Hepatocyte (in vitro differentiated cells): ENCODE results near the gene ZGLP1. TPM values are rescaled to one million over a fixed set of nuclear protein-coding genes. Genes with fewer than 3 reads are reported as not detected.
A peak's percentile ranks its signal among the peaks of the same experiment; 100 is the strongest.
"Not testable (repeated sequence)": the region's sequence is repeated elsewhere in the genome, so short reads cannot be mapped to it uniquely, and the experiment has no call there.

ENCODE experiments used
- DNase-seq: peaks from one replicate; pipeline ENCODE4 v3.0.0-alpha.2; 2016; ENCODE audit warnings: low spot score
- H2AFZ ChIP-seq: fragments of 200-600 bp; sonication (generic); 2 replicates; pipeline ENCODE4 v1.6.0; 2016; ENCODE audit warnings: antibody characterized with exemption, mild to moderate bottlenecking
- H3K27ac ChIP-seq: fragments of 200-600 bp; sonication (generic); 2 replicates; pipeline ENCODE4 v1.5.1; 2016; ENCODE audit warnings: mild to moderate bottlenecking
- H3K27me3 ChIP-seq: fragments of 200-600 bp; sonication (generic); 2 replicates; pipeline ENCODE4 v1.6.1; 2016
- H3K36me3 ChIP-seq: fragments of 200-600 bp; sonication (generic); replicated peaks from 2 replicates; pipeline ENCODE4 v1.5.1; 2016; ENCODE audit warnings: low read depth; ENCODE audit not compliant: insufficient read depth
- H3K4me1 ChIP-seq: fragments of 200-600 bp; sonication (generic); 2 replicates; pipeline ENCODE4 v1.5.1; 2016; ENCODE audit warnings: mild to moderate bottlenecking, moderate library complexity; ENCODE audit not compliant: insufficient read depth
- H3K4me2 ChIP-seq: fragments of 200-600 bp; sonication (generic); 2 replicates; pipeline ENCODE4 v1.6.0; 2016
- H3K4me3 ChIP-seq: fragments of 200-600 bp; sonication (generic); 2 replicates; pipeline ENCODE4 v1.5.1; 2016; ENCODE audit warnings: mild to moderate bottlenecking
- H3K79me2 ChIP-seq: fragments of 200-600 bp; sonication (generic); 2 replicates; pipeline ENCODE4 v1.6.0; 2017; ENCODE audit warnings: mild to moderate bottlenecking
- H3K9me2 ChIP-seq: fragments of 200-600 bp; sonication (generic); replicated peaks from 2 replicates; pipeline ENCODE4 v1.6.0; 2017; ENCODE audit warnings: mild to moderate bottlenecking; ENCODE audit not compliant: insufficient read depth
- H3K9me3 ChIP-seq: fragments of 200-600 bp; sonication (generic); 2 replicates; pipeline ENCODE4 v1.5.1; 2016; ENCODE audit warnings: low read depth, mild to moderate bottlenecking
- H4K20me1 ChIP-seq: fragments of 200-600 bp; sonication (generic); 2 replicates; pipeline ENCODE4 v1.6.0; 2016; ENCODE audit warnings: mild to moderate bottlenecking; ENCODE audit not compliant: insufficient read depth, poor library complexity, severe bottlenecking
- EZH2 ChIP-seq: fragments of 200-600 bp; sonication (generic); IDR thresholded peaks from 2 replicates; pipeline ENCODE4 v1.6.1; 2016; ENCODE audit warnings: antibody characterized with exemption, mild to moderate bottlenecking, borderline replicate concordance
- EZH2phosphoT487 ChIP-seq: fragments of 200-600 bp; sonication (generic); IDR thresholded peaks from one replicate; pipeline ENCODE4 v1.6.1; 2018; ENCODE audit warnings: antibody characterized with exemption, mild to moderate bottlenecking, low read depth, moderate library complexity; ENCODE audit not compliant: unreplicated experiment, severe bottlenecking
- WGBS: methylation state at CpG from one replicate; pipeline ENCODE4 v1.1.6; 2016; ENCODE audit warnings: low lambda C conversion rate; ENCODE audit errors: missing lambda C conversion rate; 5-methylcytosine and 5-hydroxymethylcytosine counted together
- polyA plus RNA-seq: library from polyadenylated mRNA; unstranded; fragments of >200 nt; fragmentation: Nextera tagmentation; extraction: Ambion mirVana; gene quantifications from 2 replicates; pipeline ENCODE4 v1.2.1, GENCODE V29; 2016
- total RNA-seq: library from RNA; depleted of rRNA; stranded (reverse); fragments of >200 nt; gene quantifications from 2 replicates; pipeline ENCODE4 v1.2.3, GENCODE V29; 2014
- TF ChIP-seq, protein P1 (sequence below): fragments of 200-600 bp; sonication (generic); IDR thresholded peaks from 2 replicates; pipeline ENCODE4 v1.5.1; 2016; ENCODE audit warnings: antibody characterized with exemption, mild to moderate bottlenecking; ENCODE audit not compliant: poor library complexity

ZGLP1 gene
- total and polyA plus RNA-seq, 2 experiments from 2014 or later, result 2.6 to 10.3 TPM

DNA sequence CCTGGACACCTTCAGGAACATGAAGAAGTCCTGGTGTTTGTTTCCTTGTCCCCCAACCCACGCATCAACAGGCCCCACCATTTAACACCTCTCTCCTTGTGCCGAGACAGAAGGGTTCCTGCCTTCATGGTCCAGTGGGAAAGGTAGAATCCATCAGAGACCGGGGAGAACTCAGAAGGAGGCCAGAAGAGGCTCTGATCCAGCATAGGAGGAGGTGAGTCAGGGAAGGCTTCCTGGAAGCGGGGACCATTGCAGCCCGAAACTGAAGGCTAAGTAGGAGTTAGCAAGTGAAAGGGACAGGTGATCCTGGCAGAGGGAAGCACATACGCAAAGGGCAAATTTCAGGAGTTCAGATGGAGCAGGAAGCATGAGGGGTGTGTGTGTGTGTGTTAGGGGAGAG is 29.3 kb upstream of the ZGLP1 start:
- TF ChIP-seq, protein P1, sequence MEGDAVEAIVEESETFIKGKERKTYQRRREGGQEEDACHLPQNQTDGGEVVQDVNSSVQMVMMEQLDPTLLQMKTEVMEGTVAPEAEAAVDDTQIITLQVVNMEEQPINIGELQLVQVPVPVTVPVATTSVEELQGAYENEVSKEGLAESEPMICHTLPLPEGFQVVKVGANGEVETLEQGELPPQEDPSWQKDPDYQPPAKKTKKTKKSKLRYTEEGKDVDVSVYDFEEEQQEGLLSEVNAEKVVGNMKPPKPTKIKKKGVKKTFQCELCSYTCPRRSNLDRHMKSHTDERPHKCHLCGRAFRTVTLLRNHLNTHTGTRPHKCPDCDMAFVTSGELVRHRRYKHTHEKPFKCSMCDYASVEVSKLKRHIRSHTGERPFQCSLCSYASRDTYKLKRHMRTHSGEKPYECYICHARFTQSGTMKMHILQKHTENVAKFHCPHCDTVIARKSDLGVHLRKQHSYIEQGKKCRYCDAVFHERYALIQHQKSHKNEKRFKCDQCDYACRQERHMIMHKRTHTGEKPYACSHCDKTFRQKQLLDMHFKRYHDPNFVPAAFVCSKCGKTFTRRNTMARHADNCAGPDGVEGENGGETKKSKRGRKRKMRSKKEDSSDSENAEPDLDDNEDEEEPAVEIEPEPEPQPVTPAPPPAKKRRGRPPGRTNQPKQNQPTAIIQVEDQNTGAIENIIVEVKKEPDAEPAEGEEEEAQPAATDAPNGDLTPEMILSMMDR, result no peak
- TF ChIP-seq EZH2phosphoT487 (no peak), EZH2 (no peak)
- Histone ChIP-seq H3K79me2 (no peaks in the 10 kb centered on the region), H3K4me1 (no peaks in the 10 kb centered on the region), H3K9me2 (no peaks in the 10 kb centered on the region), H3K27me3 (no peaks in the 10 kb centered on the region), H3K4me3 (no peak overlapping the region), H2AFZ (no peak overlapping the region), H3K27ac (no peak overlapping the region), H3K9me3 (no peaks in the 10 kb centered on the region), H3K36me3 (no peaks in the 10 kb centered on the region), H3K4me2 (no peak overlapping the region), H4K20me1 (no peaks in the 10 kb centered on the region)
- WGBS, result 80% methylated on average over 6 of the region's 6 CpGs
- DNase-seq, result no peak

DNA sequence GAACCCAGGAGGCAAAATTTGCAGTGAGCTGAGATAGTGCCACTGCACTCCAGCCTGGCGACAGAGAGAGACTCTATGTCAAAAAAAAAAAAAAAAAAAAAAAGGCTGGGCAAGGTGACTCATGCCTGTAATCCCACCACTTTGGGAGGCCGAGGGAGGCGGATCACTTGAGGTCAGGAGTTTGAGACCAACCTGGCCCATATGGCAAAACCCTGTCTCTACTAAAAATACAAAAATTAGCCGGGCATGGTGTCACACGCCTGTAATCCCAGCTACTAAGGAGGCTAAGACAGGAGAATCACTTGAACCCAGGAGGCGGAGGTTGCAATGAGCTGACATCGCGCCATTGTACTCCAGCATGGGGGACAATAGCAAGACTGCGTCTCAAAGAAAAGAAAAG is 27.1 kb upstream of the ZGLP1 start:
- H3K27me3 ChIP-seq, H3K9me2 ChIP-seq, H2AFZ ChIP-seq, DNase-seq, H3K4me1 ChIP-seq, H3K4me2 ChIP-seq, H3K4me3 ChIP-seq, H3K9me3 ChIP-seq, H3K27ac ChIP-seq, H3K36me3 ChIP-seq: not testable (repeated sequence)
- WGBS, result 79% methylated on average over 9 of the region's 9 CpGs
- peaks cover 12% of the 10 kb centered on the region for H4K20me1 ChIP-seq
- H3K79me2 ChIP-seq, result peaks cover 12% of the 10 kb centered on the region

DNA sequence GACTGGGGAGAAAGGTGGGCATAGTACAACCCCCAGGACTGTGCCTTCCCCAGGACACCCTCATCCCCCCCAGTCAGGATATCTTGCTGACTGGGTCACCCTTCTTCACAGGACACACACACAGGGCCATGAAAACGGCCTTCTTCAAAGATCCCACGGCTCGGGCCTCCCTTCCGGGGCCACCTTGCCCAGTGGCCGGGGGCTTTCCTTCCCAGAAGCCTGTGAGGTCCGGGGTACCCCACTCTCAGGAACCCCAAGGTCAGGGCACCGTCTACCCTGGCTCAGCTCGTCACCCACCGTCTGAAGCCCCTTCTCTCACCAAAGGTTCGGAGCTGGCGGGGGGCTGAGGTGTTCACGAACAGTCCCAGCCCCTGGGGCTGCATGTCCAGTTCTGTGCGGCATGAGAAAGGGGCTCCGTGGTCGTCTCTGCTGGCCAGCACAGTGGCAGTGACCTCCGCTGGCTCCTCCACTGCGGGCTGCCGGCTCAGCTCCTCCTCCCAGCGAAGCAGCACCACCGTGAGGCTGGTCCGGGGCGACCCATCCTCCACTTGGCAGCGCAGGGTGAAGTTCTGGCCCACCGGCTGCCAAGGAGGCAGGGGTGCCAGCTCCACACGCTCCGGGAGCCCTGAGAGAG is 25.9 kb upstream of the ZGLP1 start:
- H3K4me1 ChIP-seq, result peaks cover 8% of the 10 kb centered on the region
- no peaks in the 10 kb centered on the region for H3K9me2 ChIP-seq
- TF ChIP-seq EZH2phosphoT487 (no peak), EZH2 (no peak)
- TF ChIP-seq, protein P1, result no peak
- 73% methylated on average over 26 of the region's 26 CpGs for WGBS
- peaks cover 17% of the 10 kb centered on the region for H4K20me1 ChIP-seq
- no peak overlapping the region for H3K4me3 ChIP-seq
- DNase-seq, result no peak
- peaks cover 22% of the 10 kb centered on the region for H3K79me2 ChIP-seq
- no peaks in the 10 kb centered on the region for H3K9me3 ChIP-seq
- no peaks in the 10 kb centered on the region for H3K36me3 ChIP-seq
- no peaks in the 10 kb centered on the region for H3K27me3 ChIP-seq
- no peak overlapping the region for H3K27ac ChIP-seq
- H2AFZ ChIP-seq, result peak overlapping the region; percentile 23
- peak overlapping the region; percentile 95 for H3K4me2 ChIP-seq

DNA sequence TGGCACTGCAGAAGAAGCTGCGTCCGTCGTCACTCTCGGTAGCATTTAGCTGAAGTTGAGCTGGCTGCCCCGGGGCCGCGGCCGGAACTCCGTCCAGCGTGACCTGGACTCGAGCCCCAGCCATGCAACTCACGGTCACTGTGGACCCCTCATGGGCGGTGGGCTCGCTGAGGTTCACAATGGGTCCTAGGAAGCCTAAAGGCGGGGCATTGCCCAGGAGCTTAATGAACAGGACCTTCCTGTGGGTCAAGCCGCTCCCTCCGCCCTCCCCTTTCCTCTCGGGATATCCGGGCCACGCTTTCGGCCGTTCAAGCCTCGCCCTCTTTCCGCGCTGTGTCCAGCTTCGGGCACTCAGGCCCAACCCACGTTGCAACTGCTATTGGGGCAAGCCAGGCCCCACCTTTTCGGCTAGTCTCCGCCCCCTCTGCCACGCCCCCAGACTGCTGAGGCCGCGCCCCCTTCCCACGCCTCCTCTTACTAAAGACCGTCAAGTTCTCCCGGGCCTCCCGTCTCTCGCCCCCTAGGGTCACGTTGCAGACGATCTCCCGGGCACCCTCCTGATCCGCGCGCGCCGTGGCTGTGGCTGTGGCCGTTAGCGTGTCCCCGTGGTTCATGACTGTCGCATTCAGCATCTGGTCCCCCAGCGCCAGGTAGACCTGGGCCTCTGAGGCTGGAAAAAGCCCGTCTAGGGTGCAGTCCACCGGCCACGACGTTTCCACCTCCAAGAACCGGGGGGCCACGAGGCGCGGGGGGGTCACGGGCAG is 25.2 kb upstream of the ZGLP1 start:
- no peak for TF ChIP-seq EZH2phosphoT487
- TF ChIP-seq, protein P1, result no peak
- TF ChIP-seq EZH2, result no peak
- Histone ChIP-seq H3K27me3 (no peaks in the 10 kb centered on the region), H2AFZ (peak overlapping the region; percentile 23), H3K9me2 (no peaks in the 10 kb centered on the region), H3K4me3 (peak overlapping the region; percentile 38), H3K4me2 (peak overlapping the region; percentile 95), H3K79me2 (peaks cover 29% of the 10 kb centered on the region), H4K20me1 (peaks cover 22% of the 10 kb centered on the region), H3K4me1 (peaks cover 8% of the 10 kb centered on the region), H3K36me3 (no peaks in the 10 kb centered on the region), H3K27ac (peak overlapping the region; percentile 63), H3K9me3 (no peaks in the 10 kb centered on the region)
- WGBS, result 9% methylated on average over 35 of the region's 59 CpGs
- DNase-seq, result peak; percentile 96
